GM12878 (cell line): ENCODE data around the gene GRK5. TPM values are rescaled to one million over a fixed set of nuclear protein-coding genes. Genes with fewer than 3 reads are reported as not detected.
A peak's percentile ranks its signal among the peaks of the same experiment; 100 is the strongest.

ENCODE experiments used
- BMI1 ChIP-seq: fragments of 450-650 bp; IDR thresholded peaks from 2 replicates; pipeline ENCODE4 v1.6.1; 2016; ENCODE audit warnings: mild to moderate bottlenecking, moderate library complexity, borderline replicate concordance
- CBX5 ChIP-seq: sonication (generic); IDR thresholded peaks from 2 replicates; pipeline ENCODE4 v1.6.1; 2016; ENCODE audit warnings: low read depth, moderate library complexity, mild to moderate bottlenecking, inconsistent platforms
- MAX ChIP-seq: IDR thresholded peaks from 2 replicates; pipeline ENCODE4 v1.6.1; 2012; ENCODE audit warnings: low read depth, low read length, improper control_type of control experiment
- MTA3 ChIP-seq: IDR thresholded peaks from 2 replicates; pipeline ENCODE4 v1.6.1; 2012; ENCODE audit warnings: low read length, inconsistent platforms, borderline replicate concordance
- MXI1 ChIP-seq: fragments of 150-350 bp; IDR thresholded peaks from 2 replicates; pipeline ENCODE4 v1.6.1; 2011; ENCODE audit warnings: low read depth, mild to moderate bottlenecking, inconsistent platforms, low read length, improper control_type of control experiment
- NFYA ChIP-seq: IDR thresholded peaks from 2 replicates; pipeline ENCODE4 v1.6.1; 2011; ENCODE audit warnings: low read depth, mild to moderate bottlenecking, low read length, improper control_type of control experiment, borderline replicate concordance
- NRF1 ChIP-seq: conservative IDR thresholded peaks from 2 replicates; pipeline ENCODE4 v1.6.1; 2011; ENCODE audit warnings: mild to moderate bottlenecking, low read depth, low read length, improper control_type of control experiment
- PAX5 ChIP-seq: IDR thresholded peaks from 2 replicates; pipeline ENCODE4 v1.6.1; 2011; ENCODE audit warnings: low read depth, low read length, borderline replicate concordance
- PKNOX1 ChIP-seq: fragments of 450-650 bp; IDR thresholded peaks from 2 replicates; pipeline ENCODE4 v1.6.1; 2016; ENCODE audit warnings: mild to moderate bottlenecking
- POLR2AphosphoS2 ChIP-seq: IDR thresholded peaks from 2 replicates; pipeline ENCODE4 v1.6.1; 2011; ENCODE audit warnings: low read depth, mild to moderate bottlenecking, low read length, improper control_type of control experiment, moderate library complexity
- RAD51 ChIP-seq: fragments of 450-650 bp; IDR thresholded peaks from 2 replicates; pipeline ENCODE4 v1.6.1; 2016; ENCODE audit warnings: moderate library complexity, mild to moderate bottlenecking, inconsistent platforms
- RBBP5 ChIP-seq: fragments of 200-600 bp; sonication (generic); conservative IDR thresholded peaks from 2 replicates; pipeline ENCODE4 v1.6.1; 2016
- SP1 ChIP-seq: IDR thresholded peaks from one replicate; pipeline ENCODE4 v1.6.1; 2011; ENCODE audit warnings: low read depth, low read length
- polyA plus RNA-seq, 11 experiments: library from polyadenylated mRNA; depleted of rRNA in 4 of 11; unstranded in 6 of 11; stranded (reverse) in 5 of 11; fragments of >200 nt; fragmentation: Nextera tagmentation in 4 of 11; fragmentation: Illumina TruSeq in 1 of 11; extraction: Ambion mirVana in 4 of 11; extraction: Trizol in 1 of 11; gene quantifications; 1 replicate in 1 of 11; 2 replicates in 10 of 11; pipeline versions ENCODE4 v1.2.1 to v1.2.3, GENCODE V29; 2011 to 2016; ENCODE audit warnings: inconsistent platforms in 2 of 11, missing spikeins in 2 of 11, low read depth in 1 of 11
- total RNA-seq, 4 experiments: library from RNA; depleted of rRNA in 3 of 4; stranded (reverse); fragments of >200 nt in 3 of 4; fragmentation: Illumina TruSeq in 1 of 4; extraction: Trizol in 1 of 4; gene quantifications; 2 replicates each; pipeline versions ENCODE4 v1.2.1 to v1.2.3, GENCODE V29; 2013 to 2021
- TF ChIP-seq, protein P1 (sequence below): fragments of 450-650 bp; IDR thresholded peaks from 2 replicates; pipeline ENCODE4 v1.6.1; 2016; ENCODE audit warnings: mild to moderate bottlenecking, moderate library complexity, borderline replicate concordance
- TF ChIP-seq, protein P2 (sequence below): fragments of 450-650 bp; IDR thresholded peaks from 2 replicates; pipeline ENCODE4 v1.6.1; 2014; ENCODE audit warnings: mild to moderate bottlenecking
- TF ChIP-seq, protein P3 (sequence below): fragments of 150-350 bp; IDR thresholded peaks from 2 replicates; pipeline ENCODE4 v1.6.1; 2016; ENCODE audit warnings: low read depth, low read length
- TF ChIP-seq, protein P4 (sequence below): fragments of 450-650 bp; IDR thresholded peaks from 2 replicates; pipeline ENCODE4 v1.6.1; 2018; ENCODE audit warnings: borderline replicate concordance, mild to moderate bottlenecking; ENCODE audit not compliant: partially characterized antibody

Gene GRK5
- total and polyA plus RNA-seq, 10 of the 15 experiments (the other 5 are each of a cell fraction or from before 2014, with no cell fraction given): 0.11 to 22.1 (median 10.0) TPM

DNA sequence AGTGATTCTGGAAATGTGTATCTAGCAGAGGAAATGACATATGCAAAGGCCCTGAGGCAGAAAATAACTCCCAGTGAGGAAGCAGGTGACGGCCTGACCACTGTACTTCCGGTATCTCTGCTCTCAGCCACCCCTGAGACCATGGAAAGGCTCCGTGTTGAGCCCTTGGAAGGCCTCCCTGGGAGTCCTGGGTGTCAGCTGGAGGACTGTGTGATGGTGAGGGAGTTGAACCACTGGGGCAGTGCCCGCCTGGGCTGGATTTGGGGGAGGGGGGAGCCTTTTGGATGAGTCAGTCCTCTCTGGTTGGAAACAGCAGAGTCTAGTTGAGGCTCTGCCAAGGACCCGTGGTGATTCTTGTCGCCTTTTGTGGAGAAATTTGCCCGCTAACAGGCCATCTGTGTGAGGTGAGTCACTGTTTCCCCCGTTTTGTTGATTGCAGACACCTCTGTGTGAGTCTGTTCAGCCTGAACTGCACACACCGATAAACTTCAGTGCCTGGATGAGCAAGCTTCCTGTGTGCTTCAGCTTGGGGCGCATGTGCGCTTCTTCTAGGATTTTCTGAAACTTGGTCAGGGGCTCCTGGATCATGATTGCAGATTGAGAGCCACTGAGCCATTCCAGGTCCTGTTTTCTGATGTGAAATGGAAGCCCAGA lies 98.6 kb downstream of the GRK5 start (continued):
- TF ChIP-seq MAX (peak; percentile 31; the same call in 1 of the 2 replicates), POLR2AphosphoS2 (no peak), CBX5 (no peak), BMI1 (no peak), MXI1 (peak; percentile 99), MTA3 (no peak), PKNOX1 (no peak), PAX5 (no peak), NFYA (no peak), RAD51 (no peak), SP1 (no peak), NRF1 (0 out of 2 replicates have a peak, but pooled peaks have one; percentile 10), RBBP5 (no peak)
- TF ChIP-seq, protein P1, sequence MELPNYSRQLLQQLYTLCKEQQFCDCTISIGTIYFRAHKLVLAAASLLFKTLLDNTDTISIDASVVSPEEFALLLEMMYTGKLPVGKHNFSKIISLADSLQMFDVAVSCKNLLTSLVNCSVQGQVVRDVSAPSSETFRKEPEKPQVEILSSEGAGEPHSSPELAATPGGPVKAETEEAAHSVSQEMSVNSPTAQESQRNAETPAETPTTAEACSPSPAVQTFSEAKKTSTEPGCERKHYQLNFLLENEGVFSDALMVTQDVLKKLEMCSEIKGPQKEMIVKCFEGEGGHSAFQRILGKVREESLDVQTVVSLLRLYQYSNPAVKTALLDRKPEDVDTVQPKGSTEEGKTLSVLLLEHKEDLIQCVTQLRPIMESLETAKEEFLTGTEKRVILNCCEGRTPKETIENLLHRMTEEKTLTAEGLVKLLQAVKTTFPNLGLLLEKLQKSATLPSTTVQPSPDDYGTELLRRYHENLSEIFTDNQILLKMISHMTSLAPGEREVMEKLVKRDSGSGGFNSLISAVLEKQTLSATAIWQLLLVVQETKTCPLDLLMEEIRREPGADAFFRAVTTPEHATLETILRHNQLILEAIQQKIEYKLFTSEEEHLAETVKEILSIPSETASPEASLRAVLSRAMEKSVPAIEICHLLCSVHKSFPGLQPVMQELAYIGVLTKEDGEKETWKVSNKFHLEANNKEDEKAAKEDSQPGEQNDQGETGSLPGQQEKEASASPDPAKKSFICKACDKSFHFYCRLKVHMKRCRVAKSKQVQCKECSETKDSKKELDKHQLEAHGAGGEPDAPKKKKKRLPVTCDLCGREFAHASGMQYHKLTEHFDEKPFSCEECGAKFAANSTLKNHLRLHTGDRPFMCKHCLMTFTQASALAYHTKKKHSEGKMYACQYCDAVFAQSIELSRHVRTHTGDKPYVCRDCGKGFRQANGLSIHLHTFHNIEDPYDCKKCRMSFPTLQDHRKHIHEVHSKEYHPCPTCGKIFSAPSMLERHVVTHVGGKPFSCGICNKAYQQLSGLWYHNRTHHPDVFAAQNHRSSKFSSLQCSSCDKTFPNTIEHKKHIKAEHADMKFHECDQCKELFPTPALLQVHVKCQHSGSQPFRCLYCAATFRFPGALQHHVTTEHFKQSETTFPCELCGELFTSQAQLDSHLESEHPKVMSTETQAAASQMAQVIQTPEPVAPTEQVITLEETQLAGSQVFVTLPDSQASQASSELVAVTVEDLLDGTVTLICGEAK: peak; percentile 65; the same call in 1 of the 2 replicates
- TF ChIP-seq, protein P2, sequence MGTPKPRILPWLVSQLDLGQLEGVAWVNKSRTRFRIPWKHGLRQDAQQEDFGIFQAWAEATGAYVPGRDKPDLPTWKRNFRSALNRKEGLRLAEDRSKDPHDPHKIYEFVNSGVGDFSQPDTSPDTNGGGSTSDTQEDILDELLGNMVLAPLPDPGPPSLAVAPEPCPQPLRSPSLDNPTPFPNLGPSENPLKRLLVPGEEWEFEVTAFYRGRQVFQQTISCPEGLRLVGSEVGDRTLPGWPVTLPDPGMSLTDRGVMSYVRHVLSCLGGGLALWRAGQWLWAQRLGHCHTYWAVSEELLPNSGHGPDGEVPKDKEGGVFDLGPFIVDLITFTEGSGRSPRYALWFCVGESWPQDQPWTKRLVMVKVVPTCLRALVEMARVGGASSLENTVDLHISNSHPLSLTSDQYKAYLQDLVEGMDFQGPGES: no peak
- TF ChIP-seq, protein P3, sequence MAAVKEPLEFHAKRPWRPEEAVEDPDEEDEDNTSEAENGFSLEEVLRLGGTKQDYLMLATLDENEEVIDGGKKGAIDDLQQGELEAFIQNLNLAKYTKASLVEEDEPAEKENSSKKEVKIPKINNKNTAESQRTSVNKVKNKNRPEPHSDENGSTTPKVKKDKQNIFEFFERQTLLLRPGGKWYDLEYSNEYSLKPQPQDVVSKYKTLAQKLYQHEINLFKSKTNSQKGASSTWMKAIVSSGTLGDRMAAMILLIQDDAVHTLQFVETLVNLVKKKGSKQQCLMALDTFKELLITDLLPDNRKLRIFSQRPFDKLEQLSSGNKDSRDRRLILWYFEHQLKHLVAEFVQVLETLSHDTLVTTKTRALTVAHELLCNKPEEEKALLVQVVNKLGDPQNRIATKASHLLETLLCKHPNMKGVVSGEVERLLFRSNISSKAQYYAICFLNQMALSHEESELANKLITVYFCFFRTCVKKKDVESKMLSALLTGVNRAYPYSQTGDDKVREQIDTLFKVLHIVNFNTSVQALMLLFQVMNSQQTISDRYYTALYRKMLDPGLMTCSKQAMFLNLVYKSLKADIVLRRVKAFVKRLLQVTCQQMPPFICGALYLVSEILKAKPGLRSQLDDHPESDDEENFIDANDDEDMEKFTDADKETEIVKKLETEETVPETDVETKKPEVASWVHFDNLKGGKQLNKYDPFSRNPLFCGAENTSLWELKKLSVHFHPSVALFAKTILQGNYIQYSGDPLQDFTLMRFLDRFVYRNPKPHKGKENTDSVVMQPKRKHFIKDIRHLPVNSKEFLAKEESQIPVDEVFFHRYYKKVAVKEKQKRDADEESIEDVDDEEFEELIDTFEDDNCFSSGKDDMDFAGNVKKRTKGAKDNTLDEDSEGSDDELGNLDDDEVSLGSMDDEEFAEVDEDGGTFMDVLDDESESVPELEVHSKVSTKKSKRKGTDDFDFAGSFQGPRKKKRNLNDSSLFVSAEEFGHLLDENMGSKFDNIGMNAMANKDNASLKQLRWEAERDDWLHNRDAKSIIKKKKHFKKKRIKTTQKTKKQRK: no peak
- TF ChIP-seq, protein P4, sequence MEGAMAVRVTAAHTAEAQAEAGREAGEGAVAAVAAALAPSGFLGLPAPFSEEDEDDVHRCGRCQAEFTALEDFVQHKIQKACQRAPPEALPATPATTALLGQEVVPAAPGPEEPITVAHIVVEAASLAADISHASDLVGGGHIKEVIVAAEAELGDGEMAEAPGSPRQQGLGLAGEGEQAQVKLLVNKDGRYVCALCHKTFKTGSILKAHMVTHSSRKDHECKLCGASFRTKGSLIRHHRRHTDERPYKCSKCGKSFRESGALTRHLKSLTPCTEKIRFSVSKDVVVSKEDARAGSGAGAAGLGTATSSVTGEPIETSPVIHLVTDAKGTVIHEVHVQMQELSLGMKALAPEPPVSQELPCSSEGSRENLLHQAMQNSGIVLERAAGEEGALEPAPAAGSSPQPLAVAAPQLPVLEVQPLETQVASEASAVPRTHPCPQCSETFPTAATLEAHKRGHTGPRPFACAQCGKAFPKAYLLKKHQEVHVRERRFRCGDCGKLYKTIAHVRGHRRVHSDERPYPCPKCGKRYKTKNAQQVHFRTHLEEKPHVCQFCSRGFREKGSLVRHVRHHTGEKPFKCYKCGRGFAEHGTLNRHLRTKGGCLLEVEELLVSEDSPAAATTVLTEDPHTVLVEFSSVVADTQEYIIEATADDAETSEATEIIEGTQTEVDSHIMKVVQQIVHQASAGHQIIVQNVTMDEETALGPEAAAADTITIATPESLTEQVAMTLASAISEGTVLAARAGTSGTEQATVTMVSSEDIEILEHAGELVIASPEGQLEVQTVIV: no peak
